Measurements from ENCODE around the gene NELFA.

NELFA gene

GRCh38 chr4:1971456-1972200, 37.1 kb downstream of the NELFA start:
- TF ChIP-seq CREB1 (IDR thresholded peaks at IDR 0.05; ENCODE audit: low read depth) (no peak), TEAD4 (IDR thresholded peaks at IDR 0.05) (no peak), MAX (IDR thresholded peaks at IDR 0.05) (no peak), TAF1 (IDR thresholded peaks at IDR 0.05; ENCODE audit: low read depth) (no peak), CEBPB (IDR thresholded peaks at IDR 0.05) (no peak), USF1 (IDR thresholded peaks at IDR 0.05) (no peak), REST (IDR thresholded peaks at IDR 0.05; ENCODE audit: low read depth) (no peak)

GRCh38 chr4:1970926-1971325, 37.8 kb downstream of the NELFA start:
- TF ChIP-seq TEAD4 (IDR thresholded peaks at IDR 0.05) = no peak

GRCh38 chr4:1969928-1970723, 38.6 kb downstream of the NELFA start:
- TF ChIP-seq EGR1 (IDR thresholded peaks at IDR 0.05) = no peak
- no peak for TF ChIP-seq NFIC (IDR thresholded peaks at IDR 0.05)
- TF ChIP-seq TEAD4 (IDR thresholded peaks at IDR 0.05) = no peak
- no peak for TF ChIP-seq REST (IDR thresholded peaks at IDR 0.05; ENCODE audit: low read depth)
- TF ChIP-seq MAX (IDR thresholded peaks at IDR 0.05) = no peak
- TF ChIP-seq RAD21 (IDR thresholded peaks at IDR 0.05; ENCODE audit: low read depth) = no peak
- no peak for TF ChIP-seq FOXM1 (IDR thresholded peaks at IDR 0.05; ENCODE audit: borderline replicate concordance, low read depth)

GRCh38 chr4:1968686-1969295, 40.0 kb downstream of the NELFA start:
- no peak for TF ChIP-seq FOXM1 (IDR thresholded peaks at IDR 0.05; ENCODE audit: borderline replicate concordance, low read depth)
- TF ChIP-seq RAD21 (IDR thresholded peaks at IDR 0.05; ENCODE audit: low read depth) = no peak
- no peak for TF ChIP-seq EP300 (IDR thresholded peaks at IDR 0.05; ENCODE audit: borderline replicate concordance)
- TF ChIP-seq EGR1 (IDR thresholded peaks at IDR 0.05) = no peak
- TF ChIP-seq CEBPB (IDR thresholded peaks at IDR 0.05) = no peak
- TF ChIP-seq ZBTB7A (IDR thresholded peaks at IDR 0.05; ENCODE audit: low read depth) = no peak
- no peak for TF ChIP-seq CREB1 (IDR thresholded peaks at IDR 0.05; ENCODE audit: low read depth)
- TF ChIP-seq TCF12 (IDR thresholded peaks at IDR 0.05; ENCODE audit: low read depth) = no peak
- no peak for TF ChIP-seq REST (IDR thresholded peaks at IDR 0.05; ENCODE audit: low read depth)
- no peak for TF ChIP-seq YY1 (IDR thresholded peaks at IDR 0.05; ENCODE audit: low read depth)
- TF ChIP-seq TEAD4 (IDR thresholded peaks at IDR 0.05) = no peak
- TF ChIP-seq USF1 (IDR thresholded peaks at IDR 0.05) = no peak
